H9 (cell line): Measurements from ENCODE around the gene KBTBD13. TPM values are rescaled to one million over a fixed set of nuclear protein-coding genes. Genes with fewer than 3 reads are reported as not detected.
"Not testable (repeated sequence)": the region's sequence is repeated elsewhere in the genome, so short reads cannot be mapped to it uniquely, and the experiment has no call there.

Experiments used
- DNase-seq: peaks from one replicate; pipeline ENCODE4 v3.0.0-alpha.2; 2017
- H2AFZ ChIP-seq: one replicate; pipeline ENCODE4 v1.6.1; 2013; ENCODE audit warnings: mild to moderate bottlenecking, low read length, control low read depth, moderate library complexity
- H2AK5ac ChIP-seq: 2 replicates; pipeline ENCODE4 v1.6.1; 2013; ENCODE audit warnings: low read length, control low read depth, mixed read lengths; ENCODE audit not compliant: insufficient read length
- H2BK120ac ChIP-seq: one replicate; pipeline ENCODE4 v1.6.1; 2013; ENCODE audit warnings: low read depth, mild to moderate bottlenecking, low read length, control low read depth, inconsistent platforms; ENCODE audit not compliant: poor library complexity, severe bottlenecking
- H2BK12ac ChIP-seq: 2 replicates; pipeline ENCODE4 v1.6.1; 2013; ENCODE audit warnings: low read length, control low read depth, mixed read lengths, low read depth; ENCODE audit not compliant: insufficient read length
- H2BK15ac ChIP-seq: 2 replicates; pipeline ENCODE4 v1.6.1; 2013; ENCODE audit warnings: low read depth, low read length, control low read depth
- H2BK20ac ChIP-seq: one replicate; pipeline ENCODE4 v1.6.1; 2013; ENCODE audit warnings: low read depth, mild to moderate bottlenecking, low read length, control low read depth, inconsistent platforms; ENCODE audit not compliant: poor library complexity, severe bottlenecking
- H2BK5ac ChIP-seq: 2 replicates; pipeline ENCODE4 v1.6.1; 2013; ENCODE audit warnings: low read length, control low read depth, mixed read lengths; ENCODE audit not compliant: insufficient read length
- H3K14ac ChIP-seq: 2 replicates; pipeline ENCODE4 v1.6.1; 2013; ENCODE audit warnings: low read length, control low read depth; ENCODE audit not compliant: insufficient read depth
- H3K18ac ChIP-seq: 2 replicates; pipeline ENCODE4 v1.6.1; 2013; ENCODE audit warnings: low read depth, mild to moderate bottlenecking, mixed read lengths, low read length, control low read depth; ENCODE audit not compliant: insufficient read length
- H3K23ac ChIP-seq: 2 replicates; pipeline ENCODE4 v1.6.1; 2013; ENCODE audit warnings: low read length, control low read depth, mixed read lengths, low read depth; ENCODE audit not compliant: insufficient read length
- H3K23me2 ChIP-seq: 2 replicates; pipeline ENCODE4 v1.6.1; 2013; ENCODE audit warnings: low read depth, mild to moderate bottlenecking, mixed read lengths, low read length, control low read depth; ENCODE audit not compliant: insufficient read length, poor library complexity, severe bottlenecking
- H3K27ac ChIP-seq: 2 replicates; pipeline ENCODE4 v1.5.1; 2013; ENCODE audit warnings: low read length, control low read depth, mixed read lengths, low read depth; ENCODE audit not compliant: insufficient read length
- H3K27me3 ChIP-seq: 2 replicates; pipeline ENCODE4 v1.6.1; 2013; ENCODE audit warnings: low read length, control low read depth, inconsistent platforms; ENCODE audit not compliant: insufficient read depth
- H3K4ac ChIP-seq: 2 replicates; pipeline ENCODE4 v1.6.1; 2013; ENCODE audit warnings: low read depth, mild to moderate bottlenecking, control low read depth, inconsistent platforms, low read length, moderate library complexity
- H3K4me1 ChIP-seq: 2 replicates; pipeline ENCODE4 v1.6.1; 2013; ENCODE audit warnings: low read length, control low read depth, inconsistent platforms; ENCODE audit not compliant: insufficient read depth
- H3K4me2 ChIP-seq: 2 replicates; pipeline ENCODE4 v1.6.1; 2013; ENCODE audit warnings: low read length, control low read depth, mixed read lengths; ENCODE audit not compliant: insufficient read length, insufficient read depth
- H3K56ac ChIP-seq: 2 replicates; pipeline ENCODE4 v1.6.1; 2013; ENCODE audit warnings: low read depth, mild to moderate bottlenecking, mixed read lengths, low read length, control low read depth; ENCODE audit not compliant: insufficient read length
- H3K79me1 ChIP-seq: 2 replicates; pipeline ENCODE4 v1.6.1; 2013; ENCODE audit warnings: low read depth, mild to moderate bottlenecking, moderate library complexity, low read length, control low read depth, inconsistent platforms; ENCODE audit not compliant: insufficient read depth, poor library complexity, severe bottlenecking
- H3K79me2 ChIP-seq: 2 replicates; pipeline ENCODE4 v1.6.1; 2013; ENCODE audit warnings: low read length, control low read depth, inconsistent platforms; ENCODE audit not compliant: insufficient read depth
- H3K9ac ChIP-seq: 2 replicates; pipeline ENCODE4 v1.6.1; 2013; ENCODE audit warnings: low read length, control low read depth, mixed read lengths; ENCODE audit not compliant: insufficient read length; ENCODE audit errors: extremely low read depth
- H3K9me3 ChIP-seq: one replicate; pipeline ENCODE4 v1.6.1; 2013; ENCODE audit warnings: low read depth, low read length, inconsistent platforms; ENCODE audit not compliant: control insufficient read depth
- H3T11ph ChIP-seq: one replicate; pipeline ENCODE4 v1.6.1; 2013; ENCODE audit warnings: mild to moderate bottlenecking, low read length, control low read depth, inconsistent platforms
- H4K20me1 ChIP-seq: one replicate; pipeline ENCODE4 v1.6.1; 2013; ENCODE audit not compliant: control insufficient read depth, insufficient read length, insufficient read depth
- H4K5ac ChIP-seq: 2 replicates; pipeline ENCODE4 v1.6.1; 2013; ENCODE audit warnings: low read depth, mild to moderate bottlenecking, mixed read lengths, low read length, control low read depth; ENCODE audit not compliant: insufficient read length
- H4K8ac ChIP-seq: replicated peaks from 2 replicates; pipeline ENCODE4 v1.6.1; 2013; ENCODE audit warnings: low read length, control low read depth, mixed read lengths, low read depth; ENCODE audit not compliant: insufficient read length
- H4K91ac ChIP-seq: 2 replicates; pipeline ENCODE4 v1.6.1; 2013; ENCODE audit warnings: low read depth, mild to moderate bottlenecking, moderate library complexity, mixed read lengths, low read length, control low read depth; ENCODE audit not compliant: insufficient read length
- H3K27ac Mint-ChIP-seq, 3 experiments: 2 replicates in 2 of 3; 3 replicates in 1 of 3; pipeline ENCODE4 v1.8.0; 2020 to 2021; ENCODE audit warnings: mixed read lengths in 3 of 3, mild to moderate bottlenecking in 1 of 3, moderate library complexity in 1 of 3
- H3K27me3 Mint-ChIP-seq: 2 replicates; pipeline ENCODE4 v1.8.0; 2021; ENCODE audit warnings: low read depth, mild to moderate bottlenecking, moderate library complexity, mixed read lengths
- H3K36me3 Mint-ChIP-seq, 3 experiments: 2 replicates in 2 of 3; 3 replicates in 1 of 3; pipeline ENCODE4 v1.8.0; 2020 to 2021; ENCODE audit warnings: low read depth in 3 of 3, mixed read lengths in 3 of 3; ENCODE audit not compliant: insufficient read depth in 1 of 3
- H3K4me1 Mint-ChIP-seq, 2 experiments: 2 replicates each; pipeline ENCODE4 v1.8.0; 2020; ENCODE audit warnings: mixed read lengths in 2 of 2
- H3K4me3 Mint-ChIP-seq, 2 experiments: 2 replicates in 1 of 2; 3 replicates in 1 of 2; pipeline ENCODE4 v1.8.0; 2020 to 2021; ENCODE audit warnings: mild to moderate bottlenecking in 2 of 2, mixed read lengths in 2 of 2, moderate library complexity in 1 of 2
- H3K9me3 Mint-ChIP-seq, 2 experiments: 2 replicates in 1 of 2; 3 replicates in 1 of 2; pipeline ENCODE4 v1.8.0; 2020; ENCODE audit warnings: mild to moderate bottlenecking in 2 of 2, mixed read lengths in 2 of 2, moderate library complexity in 1 of 2
- WGBS: extraction: QIAGEN DNeasy Blood & Tissue Kit; methylation state at CpG from one replicate; pipeline ENCODE4 v1.1.7; 2013; ENCODE audit warnings: missing lambda C conversion rate, low lambda C conversion rate, mixed read lengths; ENCODE audit not compliant: insufficient read length; ENCODE audit errors: extremely low coverage; 5-methylcytosine and 5-hydroxymethylcytosine counted together
- total RNA-seq: library from RNA; stranded (reverse); gene quantifications from 2 replicates; pipeline ENCODE4 v1.2.1, GENCODE V29; 2021
- TF ChIP-seq, protein P1 (sequence below): fragments of 200-600 bp; sonication (generic); conservative IDR thresholded peaks from 3 replicates; pipeline ENCODE4 v1.8.0; 2021; ENCODE audit warnings: antibody characterized with exemption, mild to moderate bottlenecking

Gene KBTBD13
- total RNA-seq, 1 experiment from 2014 or later: not detected

DNA sequence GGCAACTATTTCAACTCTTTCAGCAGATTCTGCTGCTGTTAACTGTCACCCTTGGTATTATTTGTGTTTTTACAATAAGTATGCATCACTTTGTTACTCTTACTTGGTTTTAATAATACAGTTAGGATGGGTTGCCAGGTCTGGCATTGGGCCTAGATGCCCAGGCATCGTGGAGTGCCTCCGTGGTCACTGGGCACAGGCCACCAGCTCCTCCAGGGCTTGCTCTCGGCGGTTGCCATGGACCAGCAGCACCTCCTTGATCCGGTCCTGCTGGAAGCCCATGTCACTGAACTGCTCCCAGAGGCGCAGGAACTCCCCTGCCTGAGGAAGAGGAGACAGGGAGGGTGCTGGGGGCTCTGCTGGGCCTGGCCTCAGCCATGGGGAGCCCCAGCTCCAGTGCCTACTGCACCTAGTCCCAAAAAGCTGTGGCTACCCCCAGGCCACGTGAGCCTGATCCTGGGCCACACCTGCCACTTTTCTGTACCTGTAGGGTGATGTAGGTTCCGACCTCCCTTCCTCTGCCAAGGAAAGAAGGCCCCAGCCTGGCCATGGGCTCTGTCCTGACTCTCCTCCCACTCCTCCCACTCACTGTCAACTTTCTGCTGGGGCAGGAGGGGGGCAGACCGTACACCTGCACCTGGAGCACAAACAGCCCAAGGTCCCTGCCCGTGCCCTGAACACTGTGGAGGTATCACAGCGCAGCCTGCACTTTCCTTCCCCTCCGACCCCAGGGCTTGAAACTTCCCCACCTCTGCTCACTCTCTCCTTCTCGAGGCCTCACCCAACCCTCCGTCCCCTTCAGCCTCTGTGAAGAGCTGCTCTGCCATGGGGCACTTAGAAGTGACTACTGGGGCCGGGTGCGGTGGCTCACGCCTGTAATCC, 16.6 kb downstream of the KBTBD13 start:
- H3K9ac ChIP-seq: no peak overlapping the region

DNA sequence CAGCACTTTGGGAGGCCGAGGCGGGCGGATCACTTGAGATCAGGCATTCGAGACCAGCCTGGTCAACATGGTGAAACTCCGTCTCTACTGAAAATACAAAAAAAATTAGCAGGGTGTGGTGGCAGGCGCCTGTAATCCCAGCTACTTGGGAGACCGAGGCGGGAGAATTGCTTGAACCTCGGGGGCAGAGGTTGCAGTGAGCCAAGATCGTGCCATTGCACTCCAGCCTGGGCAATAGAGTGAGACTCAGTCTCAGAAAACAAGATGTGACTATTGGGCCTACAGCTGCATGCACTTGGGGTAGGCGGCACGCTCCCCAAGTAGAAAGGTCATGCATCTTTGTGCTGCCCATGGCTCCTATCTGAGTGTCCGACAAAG, 17.2 kb downstream of the KBTBD13 start:
- H3K4ac ChIP-seq, H3K9me3 Mint-ChIP-seq, H2AFZ ChIP-seq, H3K27ac ChIP-seq, H2BK12ac ChIP-seq, DNase-seq, H3K56ac ChIP-seq, H3K4me3 Mint-ChIP-seq, H3K36me3 Mint-ChIP-seq, H2BK120ac ChIP-seq, H3K18ac ChIP-seq, H3K4me2 ChIP-seq, H4K20me1 ChIP-seq, H3T11ph ChIP-seq, H4K91ac ChIP-seq, H3K27me3 ChIP-seq, H2BK20ac ChIP-seq, H4K8ac ChIP-seq, H3K79me1 ChIP-seq, H3K79me2 ChIP-seq, H3K23ac ChIP-seq, H3K27me3 Mint-ChIP-seq, H3K9me3 ChIP-seq, H3K14ac ChIP-seq, H3K9ac ChIP-seq, H2BK15ac ChIP-seq, H3K4me1 ChIP-seq, H2AK5ac ChIP-seq, H4K5ac ChIP-seq, H3K23me2 ChIP-seq, H2BK5ac ChIP-seq: not testable (repeated sequence)
- Mint-ChIP-seq H3K4me1 (peaks cover 11 to 14% of the 10 kb centered on the region in 2 experiments), H3K27ac (peak overlapping the region in 2 of 3 experiments; percentile 57 to 66; a peak in 3 of 7 replicates)
- no CpG with 5 or more reads among the region's 13 CpGs for WGBS

More for the DNA sequence above, 16.6 kb downstream of the KBTBD13 start:
- Histone ChIP-seq H3K4ac (no peak overlapping the region), H3K27ac (no peak overlapping the region), H2BK120ac (no peak overlapping the region), H3K18ac (no peak overlapping the region), H2BK5ac (no peak overlapping the region), H3K79me2 (no peaks in the 10 kb centered on the region), H4K5ac (no peak overlapping the region), H2BK20ac (no peak overlapping the region), H3K4me2 (no peak overlapping the region), H2BK15ac (no peak overlapping the region), H4K91ac (no peak overlapping the region), H3T11ph (no peak overlapping the region), H4K20me1 (no peaks in the 10 kb centered on the region), H3K79me1 (no peaks in the 10 kb centered on the region), H2AFZ (no peak overlapping the region), H3K9me3 (no peaks in the 10 kb centered on the region), H3K4me1 (no peaks in the 10 kb centered on the region), H3K27me3 (no peaks in the 10 kb centered on the region), H4K8ac (no peak overlapping the region), H3K14ac (no peak overlapping the region), H3K23me2 (no peaks in the 10 kb centered on the region), H2AK5ac (no peak overlapping the region), H3K23ac (no peak overlapping the region), H2BK12ac (no peak overlapping the region), H3K56ac (no peak overlapping the region)
- Mint-ChIP-seq H3K27me3 (no peaks in the 10 kb centered on the region; the same call in 1 of the 2 replicates), H3K4me3 (no peak overlapping the region; a peak in 1 of 5 replicates), H3K4me1 (peaks cover 16 to 18% of the 10 kb centered on the region in 2 experiments), H3K27ac (peak overlapping the region in 1 of 3 experiments; percentile 57; a peak in 1 of 7 replicates), H3K36me3 (peaks cover 0 to 3% (median 2%) of the 10 kb centered on the region in 3 experiments; a peak in 2 of 7 replicates), H3K9me3 (no peaks in the 10 kb centered on the region)
- DNase-seq: peak; percentile 24
- TF ChIP-seq, protein P1, sequence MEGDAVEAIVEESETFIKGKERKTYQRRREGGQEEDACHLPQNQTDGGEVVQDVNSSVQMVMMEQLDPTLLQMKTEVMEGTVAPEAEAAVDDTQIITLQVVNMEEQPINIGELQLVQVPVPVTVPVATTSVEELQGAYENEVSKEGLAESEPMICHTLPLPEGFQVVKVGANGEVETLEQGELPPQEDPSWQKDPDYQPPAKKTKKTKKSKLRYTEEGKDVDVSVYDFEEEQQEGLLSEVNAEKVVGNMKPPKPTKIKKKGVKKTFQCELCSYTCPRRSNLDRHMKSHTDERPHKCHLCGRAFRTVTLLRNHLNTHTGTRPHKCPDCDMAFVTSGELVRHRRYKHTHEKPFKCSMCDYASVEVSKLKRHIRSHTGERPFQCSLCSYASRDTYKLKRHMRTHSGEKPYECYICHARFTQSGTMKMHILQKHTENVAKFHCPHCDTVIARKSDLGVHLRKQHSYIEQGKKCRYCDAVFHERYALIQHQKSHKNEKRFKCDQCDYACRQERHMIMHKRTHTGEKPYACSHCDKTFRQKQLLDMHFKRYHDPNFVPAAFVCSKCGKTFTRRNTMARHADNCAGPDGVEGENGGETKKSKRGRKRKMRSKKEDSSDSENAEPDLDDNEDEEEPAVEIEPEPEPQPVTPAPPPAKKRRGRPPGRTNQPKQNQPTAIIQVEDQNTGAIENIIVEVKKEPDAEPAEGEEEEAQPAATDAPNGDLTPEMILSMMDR: no peak
- no CpG with 5 or more reads among the region's 17 CpGs for WGBS
